Activated CD8-positive, alpha-beta T cell treated with anti-CD3 and anti-CD28 coated beads for 36 hours (primary cell): Measurements from ENCODE around the gene RB1. TPM values are rescaled to one million over a fixed set of nuclear protein-coding genes. Genes with fewer than 3 reads are reported as not detected.

Experiments
- ATAC-seq: fragments of 200-7000 bp; cut with Tn5 transposase; one replicate; pipeline ENCODE4 v1.10.0; 2021; ENCODE audit warnings: mild to moderate bottlenecking, moderate library complexity
- CTCF ChIA-PET: fragments of 350-600 bp; sonication (Branson Sonifier 250); formaldehyde crosslinking; loops from one replicate; lab custom pipeline; 2021; ENCODE audit warnings: antibody characterized with exemption; lab: Charles Lee
- POLR2A ChIA-PET: fragments of 350-600 bp; sonication (Branson Sonifier 250); formaldehyde crosslinking; loops from one replicate; lab custom pipeline; 2021; ENCODE audit warnings: antibody characterized with exemption; lab: Charles Lee
- DNase-seq: peaks from one replicate; pipeline ENCODE4 v3.0.0-alpha.2; 2020
- H3K27ac Mint-ChIP-seq: one replicate; pipeline ENCODE4 v1.8.0; 2021; ENCODE audit warnings: mild to moderate bottlenecking, mixed read lengths
- H3K27me3 Mint-ChIP-seq: one replicate; pipeline ENCODE4 v1.8.0; 2021; ENCODE audit warnings: mixed read lengths
- H3K36me3 Mint-ChIP-seq: one replicate; pipeline ENCODE4 v1.8.0; 2021; ENCODE audit warnings: low read depth, mixed read lengths
- H3K4me1 Mint-ChIP-seq: one replicate; pipeline ENCODE4 v1.8.0; 2021; ENCODE audit warnings: low read depth, mixed read lengths
- H3K4me3 Mint-ChIP-seq: one replicate; pipeline ENCODE4 v1.8.0; 2021; ENCODE audit warnings: mild to moderate bottlenecking, moderate library complexity, mixed read lengths
- H3K9me3 Mint-ChIP-seq: one replicate; pipeline ENCODE4 v1.8.0; 2021; ENCODE audit warnings: mixed read lengths
- intact Hi-C: fragments of 100-400 bp; cut with micrococcal nuclease; formaldehyde crosslinking; loops from one replicate; pipeline ENCODE4 v1.10.0; 2022
- total RNA-seq, 2 experiments: library from RNA; stranded (reverse); gene quantifications; one replicate each; pipeline ENCODE4 v1.2.3, GENCODE V29; 2021
- TF ChIP-seq, protein P1 (sequence below): fragments of 200-600 bp; IDR thresholded peaks from one replicate; pipeline ENCODE4 v1.8.0; 2022; ENCODE audit warnings: antibody characterized with exemption, mild to moderate bottlenecking

RB1 gene
- total RNA-seq: 10 to 100 TPM; 26.4 to 29.2 TPM

DNA sequence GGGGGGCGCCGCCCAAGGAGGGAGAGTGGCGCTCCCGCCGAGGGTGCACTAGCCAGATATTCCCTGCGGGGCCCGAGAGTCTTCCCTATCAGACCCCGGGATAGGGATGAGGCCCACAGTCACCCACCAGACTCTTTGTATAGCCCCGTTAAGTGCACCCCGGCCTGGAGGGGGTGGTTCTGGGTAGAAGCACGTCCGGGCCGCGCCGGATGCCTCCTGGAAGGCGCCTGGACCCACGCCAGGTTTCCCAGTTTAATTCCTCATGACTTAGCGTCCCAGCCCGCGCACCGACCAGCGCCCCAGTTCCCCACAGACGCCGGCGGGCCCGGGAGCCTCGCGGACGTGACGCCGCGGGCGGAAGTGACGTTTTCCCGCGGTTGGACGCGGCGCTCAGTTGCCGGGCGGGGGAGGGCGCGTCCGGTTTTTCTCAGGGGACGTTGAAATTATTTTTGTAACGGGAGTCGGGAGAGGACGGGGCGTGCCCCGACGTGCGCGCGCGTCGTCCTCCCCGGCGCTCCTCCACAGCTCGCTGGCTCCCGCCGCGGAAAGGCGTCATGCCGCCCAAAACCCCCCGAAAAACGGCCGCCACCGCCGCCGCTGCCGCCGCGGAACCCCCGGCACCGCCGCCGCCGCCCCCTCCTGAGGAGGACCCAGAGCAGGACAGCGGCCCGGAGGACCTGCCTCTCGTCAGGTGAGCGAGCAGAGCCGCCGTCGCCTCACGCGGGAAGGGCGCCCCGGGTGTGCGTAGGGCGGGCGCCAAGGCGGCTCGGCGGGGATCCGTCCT is at the start of gene RB1:
TSS of gene RB1 (plus strand) at position 393 of the 784 bp plus-strand sequence. CDS start at position 555, 162 bp downstream.
- H3K36me3 Mint-ChIP-seq: peaks cover 13% of the 10 kb centered on the region
- H3K27me3 Mint-ChIP-seq: no peaks in the 10 kb centered on the region
- ChIA-PET CTCF (interaction anchor here (1.3 kb wide), 2 partner anchors 13 to 177 kb away, joined by 4 to 5 read pairs; no protein-coding TSS in a partner anchor), POLR2A (interaction anchor here (0.8 to 1.7 kb wide), 6 partner anchors 10 to 176 kb away, joined by 3 to 4 read pairs (median 4); no protein-coding TSS in a partner anchor)
- H3K9me3 Mint-ChIP-seq: no peaks in the 10 kb centered on the region
- H3K27ac Mint-ChIP-seq: peak within 1 kb of the TSS; percentile 99
- H3K4me1 Mint-ChIP-seq: peaks cover 32% of the 10 kb centered on the region
- H3K4me3 Mint-ChIP-seq: peak within 1 kb of the TSS; percentile 97
- intact Hi-C loops: loop anchor here (5.0 kb wide), 1 partner anchor 66 kb away; no protein-coding TSS in a partner anchor
- DNase-seq (peak; percentile 93), ATAC-seq (peak; percentile 84)
- TF ChIP-seq, protein P1, sequence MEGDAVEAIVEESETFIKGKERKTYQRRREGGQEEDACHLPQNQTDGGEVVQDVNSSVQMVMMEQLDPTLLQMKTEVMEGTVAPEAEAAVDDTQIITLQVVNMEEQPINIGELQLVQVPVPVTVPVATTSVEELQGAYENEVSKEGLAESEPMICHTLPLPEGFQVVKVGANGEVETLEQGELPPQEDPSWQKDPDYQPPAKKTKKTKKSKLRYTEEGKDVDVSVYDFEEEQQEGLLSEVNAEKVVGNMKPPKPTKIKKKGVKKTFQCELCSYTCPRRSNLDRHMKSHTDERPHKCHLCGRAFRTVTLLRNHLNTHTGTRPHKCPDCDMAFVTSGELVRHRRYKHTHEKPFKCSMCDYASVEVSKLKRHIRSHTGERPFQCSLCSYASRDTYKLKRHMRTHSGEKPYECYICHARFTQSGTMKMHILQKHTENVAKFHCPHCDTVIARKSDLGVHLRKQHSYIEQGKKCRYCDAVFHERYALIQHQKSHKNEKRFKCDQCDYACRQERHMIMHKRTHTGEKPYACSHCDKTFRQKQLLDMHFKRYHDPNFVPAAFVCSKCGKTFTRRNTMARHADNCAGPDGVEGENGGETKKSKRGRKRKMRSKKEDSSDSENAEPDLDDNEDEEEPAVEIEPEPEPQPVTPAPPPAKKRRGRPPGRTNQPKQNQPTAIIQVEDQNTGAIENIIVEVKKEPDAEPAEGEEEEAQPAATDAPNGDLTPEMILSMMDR: no peak

DNA sequence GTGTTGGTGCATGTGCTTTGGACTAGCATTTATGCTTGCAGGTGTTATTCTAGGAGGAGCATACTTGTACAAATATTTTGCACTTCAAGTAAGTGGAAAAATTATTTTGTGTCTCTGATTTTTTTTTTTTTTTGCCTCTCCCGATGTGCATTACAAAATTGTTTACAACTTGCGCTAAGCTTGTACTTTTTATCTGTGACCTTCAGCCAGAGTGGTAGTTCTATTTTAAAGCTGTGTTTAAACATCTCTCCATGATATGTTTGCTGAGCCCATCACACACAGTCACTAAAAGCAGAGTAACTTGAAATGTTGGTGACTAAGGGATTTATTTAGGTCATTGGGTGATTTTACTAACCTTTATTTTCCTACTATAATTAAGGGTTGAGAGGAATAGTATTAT is 49.7 kb upstream of the RB1 start:
- CTCF ChIA-PET: interaction anchor here (0.6 to 1.5 kb wide), 5 partner anchors 11 to 216 kb away, joined by 3 to 5 read pairs (median 3); partner anchors contain the start of gene NUDT15

DNA sequence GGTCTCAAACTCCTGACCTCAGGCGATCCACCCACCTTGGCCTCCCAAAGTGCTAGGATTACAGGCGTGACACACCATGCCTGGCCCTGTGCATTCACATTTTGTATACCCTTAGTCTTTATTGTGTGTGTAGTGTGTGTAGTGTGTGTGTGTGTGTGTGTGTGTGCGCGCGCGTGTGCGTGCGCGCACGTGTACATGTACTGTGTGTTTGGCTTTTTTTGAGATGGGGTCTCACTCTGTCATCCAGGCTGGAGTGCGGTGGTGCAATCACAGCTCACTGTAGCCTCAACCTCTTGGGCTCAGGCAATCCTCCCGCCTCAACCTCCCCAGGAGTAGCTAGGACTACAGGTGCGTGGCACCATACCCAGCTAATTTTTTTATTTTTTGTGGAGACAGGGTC is 48.5 kb upstream of the RB1 start:
- DNase-seq (no peak), ATAC-seq (no peak)
- Mint-ChIP-seq H3K9me3 (no peaks in the 10 kb centered on the region), H3K4me1 (peaks cover 65% of the 10 kb centered on the region), H3K27ac (no peak overlapping the region), H3K4me3 (no peak overlapping the region), H3K36me3 (peaks cover 49% of the 10 kb centered on the region), H3K27me3 (no peaks in the 10 kb centered on the region)
- ChIA-PET CTCF (interaction anchor here (1.1 kb wide), 1 partner anchor 33 kb away, joined by 4 read pairs; no protein-coding TSS in a partner anchor), POLR2A (interaction anchor here (1.5 kb wide), 1 partner anchor 10 kb away, joined by 5 read pairs; no protein-coding TSS in a partner anchor)
- TF ChIP-seq, protein P1: no peak
- intact Hi-C loops: no loop called here

More for the DNA sequence above, 49.7 kb upstream of the RB1 start:
- Mint-ChIP-seq H3K27me3 (no peaks in the 10 kb centered on the region), H3K36me3 (peaks cover 39% of the 10 kb centered on the region), H3K4me3 (no peak overlapping the region), H3K9me3 (no peaks in the 10 kb centered on the region), H3K27ac (peak overlapping the region; percentile 6), H3K4me1 (peaks cover 63% of the 10 kb centered on the region)
- no peak for DNase-seq
- ATAC-seq: no peak
- POLR2A ChIA-PET: interaction anchor here (1.6 kb wide), 1 partner anchor 10 kb away, joined by 3 read pairs; no protein-coding TSS in a partner anchor
- TF ChIP-seq, protein P1: no peak
- intact Hi-C loops: no loop called here

DNA sequence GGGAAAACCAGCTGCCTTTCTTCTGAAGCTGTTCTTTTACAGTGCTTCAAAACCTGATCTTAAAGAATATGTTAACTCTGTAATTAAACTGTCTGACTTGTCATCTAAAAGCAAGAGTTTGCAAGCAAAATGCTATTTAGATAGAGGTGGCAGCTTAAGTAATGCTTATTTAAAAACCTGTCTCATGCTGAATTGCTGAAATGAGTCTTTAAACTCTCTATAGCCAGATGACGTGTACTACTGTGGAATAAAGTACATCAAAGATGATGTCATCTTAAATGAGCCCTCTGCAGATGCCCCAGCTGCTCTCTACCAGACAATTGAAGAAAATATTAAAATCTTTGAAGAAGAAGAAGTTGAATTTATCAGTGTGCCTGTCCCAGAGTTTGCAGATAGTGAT is 47.6 kb upstream of the RB1 start:
- ATAC-seq: peak; percentile 49
- ChIA-PET POLR2A (interaction anchor here (1.5 kb wide), 1 partner anchor 9 kb away, joined by 5 read pairs; no protein-coding TSS in a partner anchor), CTCF (interaction anchor here (1.1 kb wide), 1 partner anchor 32 kb away, joined by 4 read pairs; no protein-coding TSS in a partner anchor)
- peaks cover 50% of the 10 kb centered on the region for H3K36me3 Mint-ChIP-seq
- TF ChIP-seq, protein P1: no peak
- no peak for DNase-seq
- H3K4me3 Mint-ChIP-seq: no peak overlapping the region
- peak overlapping the region; percentile 74 for H3K27ac Mint-ChIP-seq
- no peaks in the 10 kb centered on the region for H3K9me3 Mint-ChIP-seq
- intact Hi-C loops: no loop called here
- no peaks in the 10 kb centered on the region for H3K27me3 Mint-ChIP-seq
- H3K4me1 Mint-ChIP-seq: peaks cover 65% of the 10 kb centered on the region

DNA sequence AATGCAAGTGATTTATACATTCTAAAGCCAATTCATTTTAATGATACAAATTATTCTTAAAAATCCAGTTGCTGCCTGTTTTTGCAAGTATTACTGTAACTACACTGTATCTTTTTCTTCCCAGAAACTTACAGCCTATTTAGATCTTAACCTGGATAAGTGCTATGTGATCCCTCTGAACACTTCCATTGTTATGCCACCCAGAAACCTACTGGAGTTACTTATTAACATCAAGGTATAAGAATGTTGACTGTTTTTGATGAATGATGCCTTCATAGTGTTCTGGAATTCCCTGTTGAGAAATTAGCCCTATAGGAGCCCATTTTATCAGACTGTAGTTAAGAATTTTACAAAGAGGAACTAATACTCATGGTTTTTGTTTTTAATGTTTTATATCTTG is 45.5 kb upstream of the RB1 start:
- Mint-ChIP-seq H3K4me1 (peaks cover 57% of the 10 kb centered on the region), H3K4me3 (no peak overlapping the region), H3K27ac (no peak overlapping the region), H3K36me3 (peaks cover 65% of the 10 kb centered on the region), H3K27me3 (no peaks in the 10 kb centered on the region), H3K9me3 (no peaks in the 10 kb centered on the region)
- intact Hi-C loops: no loop called here
- TF ChIP-seq, protein P1: no peak
- ChIA-PET CTCF (no interaction called here), POLR2A (no interaction called here)
- ATAC-seq (no peak), DNase-seq (no peak)
